ENCODE measurements around the gene TNRC6C.

GRCh38 chr17:77951123-77951522, 7.4 kb upstream of the TNRC6C start:
- TF ChIP-seq GATA1 (IDR thresholded peaks at IDR 0.05; ENCODE audit: low read depth, low read length) = no peak
- no peak for TF ChIP-seq POLR2A (IDR thresholded peaks at IDR 0.05; ENCODE audit: low read length)

Data from erythroblast (primary cell).